ENCODE results near the gene TBC1D9.

- TF ChIP-seq MYC (IDR thresholded peaks at IDR 0.05; ENCODE audit: insufficient read depth, insufficient read length, insufficient replicate concordance, low read length, severe bottlenecking) = no peak
- no peak for TF ChIP-seq RFX5 (IDR thresholded peaks at IDR 0.05; ENCODE audit: low read depth, low read length)
- TF ChIP-seq RAD21 (IDR thresholded peaks at IDR 0.05; ENCODE audit: insufficient read depth, low read depth, low read length) = no peak
- no peak for TF ChIP-seq TCF7 (IDR thresholded peaks at IDR 0.05; ENCODE audit: borderline replicate concordance)
- no peak for TF ChIP-seq CTCF (IDR thresholded peaks at IDR 0.05 in 2 of 3, conservative IDR thresholded peaks at IDR 0.05 in 1 of 3; ENCODE audit: control insufficient read depth in 2 of 3, extremely low read depth in 1 of 3, insufficient read depth in 1 of 3, low read depth in 3 of 3, low read length in 3 of 3)
Measured at GRCh38 chr4:140615451-140615850, 140.7 kb downstream of the TBC1D9 start.
